Bone marrow (tissue), 2 donors: ENCODE measurements around the gene ALG14.

Experiments
- DNase-seq, 2 donors: peaks; one replicate each; lab custom pipeline; 2025; lab: John Stamatoyannopoulos, UW

Gene ALG14

DNA sequence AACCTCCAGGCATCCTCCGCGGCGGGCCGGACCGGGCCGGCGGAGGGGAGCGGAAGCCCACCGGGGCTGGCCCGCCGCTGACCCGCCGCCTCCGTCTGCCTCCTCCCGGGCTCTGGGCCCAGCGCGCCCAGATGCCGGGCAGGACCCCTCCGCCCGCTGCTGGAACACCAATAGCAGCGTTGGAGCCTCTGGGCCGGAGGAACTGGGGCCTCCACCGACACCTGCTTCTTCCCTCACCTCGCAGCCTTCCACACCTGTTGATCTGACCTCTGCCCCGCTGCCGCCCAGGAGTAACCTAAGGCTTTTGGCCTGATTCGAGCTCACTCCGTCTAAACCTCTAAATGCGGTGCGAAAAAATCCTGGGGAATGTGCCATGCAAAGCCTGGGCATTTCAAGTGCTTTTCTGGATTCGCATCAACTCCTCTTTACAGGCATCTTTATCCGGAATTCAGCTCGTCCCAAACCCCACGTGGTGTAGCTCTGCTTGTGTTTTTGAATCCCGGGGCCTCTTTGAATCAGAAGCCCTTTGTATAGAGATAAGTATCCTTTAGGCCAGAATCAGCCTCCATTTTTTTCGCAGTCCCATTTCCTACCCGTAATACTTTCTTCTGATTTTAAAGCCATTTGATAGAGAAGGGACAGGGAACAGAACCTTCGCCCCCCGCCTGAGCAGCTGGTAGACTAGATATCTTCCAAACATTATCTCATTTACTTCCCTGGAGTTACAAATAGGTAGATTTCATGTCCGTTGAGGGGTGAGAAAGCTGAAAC is 145.2 kb downstream of the ALG14 start:
- DNase-seq = no peak

DNA sequence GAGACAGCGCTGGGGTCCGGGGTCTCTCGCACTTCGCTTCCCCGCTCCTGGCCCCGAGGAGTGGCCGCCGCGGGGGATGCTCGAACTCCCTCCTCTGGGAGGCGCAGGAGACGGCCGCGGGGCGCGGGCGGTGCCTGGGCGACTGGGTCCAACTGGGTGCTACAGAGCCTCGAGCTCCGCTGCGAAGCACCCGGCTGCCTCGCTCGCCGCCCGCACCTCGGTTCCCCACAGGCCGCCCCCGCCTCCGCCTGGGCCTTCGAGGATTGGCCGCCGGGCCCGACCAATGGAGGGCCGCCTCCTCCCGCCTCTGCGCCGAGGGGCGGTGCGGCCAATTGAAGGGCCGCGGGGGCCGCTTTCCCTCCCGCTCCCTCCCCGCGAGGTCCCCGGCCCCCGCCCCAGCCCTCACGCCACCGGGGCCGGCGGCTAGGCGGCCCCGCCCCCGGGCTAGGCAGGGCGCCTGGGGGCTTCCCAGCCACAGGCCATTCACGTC is 145.8 kb downstream of the ALG14 start, which contains the start of gene CNN3:
Gene CNN3 (minus strand): TSS at position 196 of the 490 bp plus-strand sequence. CDS start 216 bp downstream, outside the sequence.
- no peak for DNase-seq

DNA sequence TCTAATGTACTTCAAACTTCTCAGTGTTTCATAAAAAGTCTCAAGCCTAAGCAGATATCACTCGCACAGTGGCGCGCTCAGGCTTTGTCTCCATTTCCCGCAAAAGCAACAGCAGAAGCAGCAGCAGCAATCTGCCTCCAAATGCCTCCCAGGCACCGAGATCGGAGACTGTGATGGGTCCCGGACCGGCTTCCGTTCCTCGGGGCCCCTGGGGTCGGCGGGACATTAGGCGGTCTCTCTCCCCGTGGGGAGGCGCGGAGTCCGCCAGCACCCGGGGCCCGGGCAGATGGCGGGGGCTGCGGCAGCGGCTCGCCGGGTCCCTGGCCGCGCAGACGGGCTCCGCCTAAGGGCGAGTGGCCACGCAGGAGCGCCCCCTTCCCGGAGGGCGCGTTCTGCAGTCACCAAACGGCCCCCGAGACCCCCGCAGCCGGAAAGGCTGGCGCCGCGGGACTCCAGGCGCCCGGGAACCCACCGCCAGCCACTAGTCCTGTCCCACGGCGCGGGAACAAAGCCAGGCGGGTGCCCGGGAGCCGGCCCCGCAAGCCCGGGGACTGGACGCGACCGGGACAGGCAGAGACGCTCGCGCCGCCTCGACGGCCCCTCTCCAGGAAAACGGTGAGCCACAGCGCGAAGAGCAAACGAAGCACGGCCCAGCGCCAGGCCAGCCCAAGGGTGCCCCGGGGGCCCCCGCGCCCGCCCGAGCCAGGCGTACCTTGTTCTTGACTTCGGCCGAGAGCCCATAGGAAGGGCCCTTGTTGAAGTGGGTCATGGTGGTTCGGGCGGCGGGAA is 146.4 kb downstream of the ALG14 start:
- no peak for DNase-seq

DNA sequence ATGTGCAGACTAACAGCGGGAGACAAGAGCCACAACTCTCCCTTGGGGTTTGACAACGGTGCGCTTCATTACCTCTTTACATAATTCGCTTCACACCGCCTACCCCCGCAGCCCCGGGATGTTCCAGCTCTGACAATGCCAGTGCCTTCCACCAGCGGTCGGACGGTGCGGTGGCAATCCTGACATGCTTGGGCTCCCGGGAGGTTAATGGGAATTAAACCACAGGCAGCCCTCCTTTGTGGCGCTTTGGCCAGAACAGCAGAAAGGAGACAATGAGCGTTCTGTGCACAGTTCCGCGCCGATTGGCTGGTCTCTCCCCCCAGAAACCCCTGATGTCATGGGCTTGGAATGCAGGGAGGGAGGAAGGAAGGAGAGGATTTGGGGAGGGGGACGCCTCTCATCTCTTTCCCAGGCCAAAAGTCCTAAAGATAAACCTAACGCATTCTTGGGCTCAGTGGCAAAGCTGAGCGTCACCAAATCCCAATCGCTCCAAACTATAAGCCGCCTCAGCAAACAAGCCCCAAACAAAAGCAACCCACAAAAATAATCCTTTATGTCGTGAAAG is 147.1 kb downstream of the ALG14 start:
- no peak for DNase-seq

DNA sequence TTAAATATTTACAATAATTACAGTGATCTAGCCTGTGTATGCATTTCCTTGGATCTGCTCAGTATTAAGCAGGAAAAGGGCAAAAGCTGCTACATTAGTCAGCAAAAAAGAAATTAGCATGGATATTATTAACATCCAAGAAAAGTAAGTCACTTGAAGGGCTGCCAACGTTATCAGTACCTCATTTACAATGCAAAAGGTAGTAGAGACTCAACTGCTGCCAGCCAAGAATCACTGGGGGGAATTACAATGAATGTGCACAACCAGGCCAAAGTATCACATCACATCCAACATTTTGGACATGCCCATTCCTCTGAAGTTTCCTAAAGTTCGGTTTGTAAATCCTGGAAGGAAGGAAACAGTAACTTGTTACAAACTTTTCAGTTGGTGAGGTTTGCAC is 147.7 kb downstream of the ALG14 start:
- DNase-seq = no peak
